OCI-LY3 (cell line): Measurements from ENCODE around the gene EFR3B.
"Not testable (repeated sequence)": the region's sequence is repeated elsewhere in the genome, so short reads cannot be mapped to it uniquely, and the experiment has no call there.

Experiments used
- H2AFZ ChIP-seq: fragments of 200-600, 300-600 bp; shearing (Covaris generic); 2 replicates; pipeline ENCODE4 v1.6.0; 2014; ENCODE audit warnings: antibody characterized with exemption, low read depth, low read length
- H3K27ac ChIP-seq: fragments of 200-600, 300-600 bp; sonication (generic); 2 replicates; pipeline ENCODE4 v1.5.1; 2014; ENCODE audit warnings: mild to moderate bottlenecking, low read length, moderate library complexity, mixed read lengths
- H3K27me3 ChIP-seq: fragments of 200-600, 300-600 bp; sonication (generic); 2 replicates; pipeline ENCODE4 v1.6.1; 2014; ENCODE audit warnings: low read depth, low read length, mixed read lengths
- H3K36me3 ChIP-seq: fragments of 200-600, 300-600 bp; sonication (generic); replicated peaks from 2 replicates; pipeline ENCODE3; 2014; ENCODE audit warnings: low read depth, low read length, mixed read lengths
- H3K4me1 ChIP-seq: fragments of 300-600, 200-600 bp; sonication (generic); 2 replicates; pipeline ENCODE4 v1.6.1; 2014; ENCODE audit warnings: low read length, mixed read lengths
- H3K4me2 ChIP-seq: fragments of 200-600, 300-600 bp; sonication (generic); 2 replicates; pipeline ENCODE4 v1.6.1; 2014; ENCODE audit warnings: low read length, mixed read lengths
- H3K4me3 ChIP-seq: fragments of 300-600, 200-600 bp; sonication (generic); 2 replicates; pipeline ENCODE4 v1.5.1; 2014; ENCODE audit warnings: antibody characterized with exemption, mild to moderate bottlenecking, low read length, moderate library complexity
- H3K79me2 ChIP-seq: fragments of 300-600, 200-600 bp; shearing (Covaris generic); 2 replicates; pipeline ENCODE4 v1.6.1; 2014; ENCODE audit warnings: mild to moderate bottlenecking, low read length, mixed read lengths
- H3K9ac ChIP-seq: fragments of 300-600, 200-600 bp; shearing (Covaris generic); 2 replicates; pipeline ENCODE4 v1.6.0; 2014; ENCODE audit warnings: mild to moderate bottlenecking, low read length, moderate library complexity
- H3K9me3 ChIP-seq: fragments of 200-600, 300-600 bp; shearing (Covaris generic); 2 replicates; pipeline ENCODE4 v1.6.1; 2014; ENCODE audit warnings: low read length, mixed read lengths; ENCODE audit not compliant: insufficient read depth
- H4K20me1 ChIP-seq: fragments of 200-600, 300-600 bp; sonication (generic); 2 replicates; pipeline ENCODE4 v1.6.1; 2016; ENCODE audit warnings: low read length, mixed read lengths; ENCODE audit not compliant: insufficient read depth
- EZH2phosphoT487 ChIP-seq: fragments of 200-600 bp; shearing (Covaris generic); IDR thresholded peaks from 2 replicates; pipeline ENCODE4 v1.6.1; 2018; ENCODE audit warnings: antibody characterized with exemption, mixed run types, low read depth
- TF ChIP-seq, protein P1 (sequence below): fragments of 200-600, 300-600 bp; sonication (generic); IDR thresholded peaks from 2 replicates; pipeline ENCODE4 v1.5.1; 2014; ENCODE audit warnings: antibody characterized with exemption, low read length, low read depth

The EFR3B gene

DNA sequence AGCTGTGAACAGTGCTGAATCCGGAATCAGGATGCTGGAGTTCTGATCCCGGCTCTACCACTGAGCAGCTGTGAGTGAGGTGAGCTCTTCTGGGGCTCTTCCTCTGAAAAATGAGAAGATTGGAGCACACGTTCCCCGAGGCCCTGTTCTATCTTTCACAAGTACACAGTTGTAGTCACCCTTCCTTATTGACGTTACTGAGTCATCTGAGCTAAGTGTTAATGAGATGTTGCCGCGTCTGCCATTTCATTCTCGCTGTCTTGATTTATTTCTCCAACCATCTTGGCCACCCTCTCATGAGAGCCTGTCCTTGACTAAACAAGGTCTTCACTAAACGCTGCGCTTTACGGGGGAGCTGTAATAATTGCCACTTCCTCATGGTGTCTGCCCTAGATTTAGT lies 31.9 kb upstream of the EFR3B start:
- Histone ChIP-seq H3K4me1 (no peaks in the 10 kb centered on the region), H3K9me3 (no peaks in the 10 kb centered on the region), H4K20me1 (no peaks in the 10 kb centered on the region), H3K4me3 (no peak overlapping the region), H3K4me2 (no peak overlapping the region), H3K27me3 (peaks cover 18% of the 10 kb centered on the region), H3K36me3 (no peaks in the 10 kb centered on the region), H3K27ac (no peak overlapping the region), H2AFZ (0 out of 2 replicates have a peak overlapping the region, but pooled peaks have one; percentile 65), H3K79me2 (no peaks in the 10 kb centered on the region), H3K9ac (no peak overlapping the region)
- no peak for TF ChIP-seq EZH2phosphoT487
- TF ChIP-seq, protein P1, sequence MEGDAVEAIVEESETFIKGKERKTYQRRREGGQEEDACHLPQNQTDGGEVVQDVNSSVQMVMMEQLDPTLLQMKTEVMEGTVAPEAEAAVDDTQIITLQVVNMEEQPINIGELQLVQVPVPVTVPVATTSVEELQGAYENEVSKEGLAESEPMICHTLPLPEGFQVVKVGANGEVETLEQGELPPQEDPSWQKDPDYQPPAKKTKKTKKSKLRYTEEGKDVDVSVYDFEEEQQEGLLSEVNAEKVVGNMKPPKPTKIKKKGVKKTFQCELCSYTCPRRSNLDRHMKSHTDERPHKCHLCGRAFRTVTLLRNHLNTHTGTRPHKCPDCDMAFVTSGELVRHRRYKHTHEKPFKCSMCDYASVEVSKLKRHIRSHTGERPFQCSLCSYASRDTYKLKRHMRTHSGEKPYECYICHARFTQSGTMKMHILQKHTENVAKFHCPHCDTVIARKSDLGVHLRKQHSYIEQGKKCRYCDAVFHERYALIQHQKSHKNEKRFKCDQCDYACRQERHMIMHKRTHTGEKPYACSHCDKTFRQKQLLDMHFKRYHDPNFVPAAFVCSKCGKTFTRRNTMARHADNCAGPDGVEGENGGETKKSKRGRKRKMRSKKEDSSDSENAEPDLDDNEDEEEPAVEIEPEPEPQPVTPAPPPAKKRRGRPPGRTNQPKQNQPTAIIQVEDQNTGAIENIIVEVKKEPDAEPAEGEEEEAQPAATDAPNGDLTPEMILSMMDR = no peak

DNA sequence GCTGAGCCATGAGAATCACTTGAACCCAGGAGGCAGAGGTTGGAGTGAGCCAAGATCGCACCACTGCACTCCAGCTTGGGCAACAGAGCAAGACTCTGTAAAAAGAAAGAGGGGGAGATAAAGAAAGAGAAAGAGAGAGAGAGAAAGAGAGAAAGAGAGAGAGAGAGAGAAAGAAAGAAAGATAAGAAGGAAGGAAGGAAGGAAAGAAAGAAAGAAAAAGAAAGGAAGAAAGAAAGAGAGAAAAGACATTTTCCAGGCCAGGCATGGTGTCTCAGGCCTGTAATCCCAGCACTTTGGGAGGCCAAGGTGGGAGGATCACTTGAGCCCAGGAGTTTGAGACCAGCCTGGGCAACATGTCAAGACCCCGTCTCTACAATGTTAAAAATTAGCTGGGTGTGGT lies 30.5 kb upstream of the EFR3B start:
- peaks cover 23% of the 10 kb centered on the region for H3K27me3 ChIP-seq
- not testable (repeated sequence) for H3K4me1 ChIP-seq, H3K4me3 ChIP-seq, H3K27ac ChIP-seq, H3K36me3 ChIP-seq, H4K20me1 ChIP-seq, H3K4me2 ChIP-seq, H3K79me2 ChIP-seq, H3K9me3 ChIP-seq, H3K9ac ChIP-seq, H2AFZ ChIP-seq

GRCh38 chr2:25014631-25015030 lies 27.2 kb upstream of the EFR3B start:
- Histone ChIP-seq H3K79me2 (no peaks in the 10 kb centered on the region), H3K36me3 (no peaks in the 10 kb centered on the region), H2AFZ (no peak overlapping the region), H3K27me3 (peaks cover 32% of the 10 kb centered on the region), H3K9me3 (no peaks in the 10 kb centered on the region), H3K27ac (no peak overlapping the region), H3K9ac (no peak overlapping the region), H3K4me3 (no peak overlapping the region), H3K4me2 (no peak overlapping the region), H3K4me1 (peaks cover 18% of the 10 kb centered on the region), H4K20me1 (no peaks in the 10 kb centered on the region)
- TF ChIP-seq, protein P1 = no peak
- no peak for TF ChIP-seq EZH2phosphoT487

- H3K9ac ChIP-seq = no peak overlapping the region; the same call in 1 of the 2 replicates
- peaks cover 48% of the 10 kb centered on the region for H3K27me3 ChIP-seq
- H2AFZ ChIP-seq = peak overlapping the region; percentile 79; the same call in 1 of the 2 replicates
- no peaks in the 10 kb centered on the region for H3K9me3 ChIP-seq
- H3K4me1 ChIP-seq = peaks cover 39% of the 10 kb centered on the region
- H3K27ac ChIP-seq = no peak overlapping the region
- H4K20me1 ChIP-seq = no peaks in the 10 kb centered on the region
- peak overlapping the region; percentile 76 for H3K4me3 ChIP-seq
- TF ChIP-seq, protein P1 = no peak
- no peak for TF ChIP-seq EZH2phosphoT487
- peak overlapping the region; percentile 96 for H3K4me2 ChIP-seq
- no peaks in the 10 kb centered on the region for H3K79me2 ChIP-seq
- no peaks in the 10 kb centered on the region for H3K36me3 ChIP-seq
These were observed 23.2 kb upstream of the EFR3B start for GRCh38 chr2:25018681-25019080.
